MCF 10A (cell line): ENCODE data around the gene TMEM130. TPM values are rescaled to one million over a fixed set of nuclear protein-coding genes. Genes with fewer than 3 reads are reported as not detected.

Experiments used
- BruUV-seq: library from RNA; stranded (reverse); fragments of 400-500 nt; replicated peaks from 2 replicates; lab custom pipeline; 2021; lab: Mats Ljungman, UMichigan
- CTCF ChIA-PET: fragments of 300-600 bp; sonication (Branson Sonifier 250); formaldehyde crosslinking; extraction: SDS; loops from one replicate; lab custom pipeline; 2021; ENCODE audit warnings: antibody characterized with exemption, inconsistent platforms; lab: Yijun Ruan, JAX
- POLR2A ChIA-PET: fragments of 300-600, 350-650 bp; sonication (Branson Sonifier 250); formaldehyde crosslinking; extraction: SDS; loops from one replicate; lab custom pipeline; 2020; ENCODE audit warnings: antibody characterized with exemption, inconsistent platforms; lab: Yijun Ruan, JAX
- DNase-seq: peaks from one replicate; pipeline ENCODE4 v3.0.0-alpha.2; 2018; ENCODE audit not compliant: unreplicated experiment
- H3K27ac Mint-ChIP-seq: one replicate; pipeline ENCODE4 v1.8.0; 2022; ENCODE audit warnings: mild to moderate bottlenecking, low read depth, mixed read lengths; ENCODE audit not compliant: unreplicated experiment
- H3K27me3 Mint-ChIP-seq: one replicate; pipeline ENCODE4 v1.8.0; 2022; ENCODE audit warnings: mixed read lengths; ENCODE audit not compliant: insufficient read depth, unreplicated experiment
- H3K36me3 Mint-ChIP-seq: one replicate; pipeline ENCODE4 v1.8.0; 2022; ENCODE audit warnings: mild to moderate bottlenecking, moderate library complexity, mixed read lengths; ENCODE audit not compliant: insufficient read depth, unreplicated experiment
- H3K4me1 Mint-ChIP-seq: one replicate; pipeline ENCODE4 v1.8.0; 2022; ENCODE audit warnings: mixed read lengths; ENCODE audit not compliant: insufficient read depth, unreplicated experiment
- H3K4me3 Mint-ChIP-seq: one replicate; pipeline ENCODE4 v1.8.0; 2022; ENCODE audit warnings: mild to moderate bottlenecking, moderate library complexity, mixed read lengths; ENCODE audit not compliant: unreplicated experiment
- H3K9me3 Mint-ChIP-seq: one replicate; pipeline ENCODE4 v1.8.0; 2022; ENCODE audit warnings: mixed read lengths; ENCODE audit not compliant: unreplicated experiment
- intact Hi-C: fragments of 100-400 bp; cut with micrococcal nuclease; formaldehyde crosslinking; loops from 2 replicates; pipeline ENCODE4 v1.14.1; 2022
- total RNA-seq: library from RNA; stranded (reverse); gene quantifications from 2 replicates; pipeline ENCODE4 v1.2.3, GENCODE V29; 2022
- TF ChIP-seq, protein P1 (sequence below): fragments of 200-600 bp; IDR thresholded peaks from one replicate; pipeline ENCODE4 v1.8.0; 2022; ENCODE audit warnings: antibody characterized with exemption, mild to moderate bottlenecking; ENCODE audit not compliant: unreplicated experiment

Gene TMEM130
- total RNA-seq, 1 experiment from 2014 or later, result not detected

DNA sequence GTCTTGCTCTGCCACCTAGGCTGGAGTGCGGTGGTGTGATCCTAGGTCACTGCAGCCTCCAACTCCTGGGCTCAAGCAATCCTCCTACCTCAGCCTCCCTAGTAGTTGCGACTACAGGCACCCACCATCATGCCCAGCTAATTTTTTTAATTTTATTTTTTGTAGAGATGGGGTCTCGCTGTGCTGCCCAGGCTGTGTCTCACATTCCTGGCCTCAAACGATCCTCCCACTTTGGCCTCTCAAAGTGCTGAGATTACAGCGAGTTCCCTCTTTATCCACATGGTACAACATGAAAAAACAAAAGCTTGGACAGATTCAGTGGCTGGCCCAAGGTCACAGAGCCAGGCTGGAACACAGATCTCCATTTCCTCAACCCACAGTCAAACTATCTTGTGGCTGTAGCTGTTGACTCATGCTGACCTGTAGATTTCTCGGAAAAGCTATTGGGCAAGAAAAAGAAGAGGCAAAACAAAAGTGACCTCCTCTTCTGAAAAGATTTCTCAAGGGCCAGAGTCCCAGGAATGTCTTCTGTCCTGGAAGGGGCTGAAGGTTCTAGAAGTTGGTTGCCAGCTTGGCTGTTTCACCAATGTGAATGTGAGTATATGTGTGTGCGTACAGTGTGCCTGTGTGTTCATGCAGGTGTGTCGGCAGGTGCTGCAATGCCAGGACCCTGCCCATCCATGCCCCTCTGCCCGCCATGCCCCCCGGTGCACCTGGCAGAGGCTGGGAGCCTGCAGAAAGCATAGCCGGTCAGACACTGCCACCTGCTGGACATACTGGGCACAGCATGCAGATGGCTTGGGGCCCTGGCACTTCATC, 28.4 kb downstream of the TMEM130 start:
- ChIA-PET CTCF (interaction anchor here (0.5 to 15.8 kb wide), 73 partner anchors 8 to 1018 kb away, joined by 3 to 515 read pairs (median 4); partner anchors contain the start of gene TRRAP), POLR2A (interaction anchor here (0.5 to 1.7 kb wide), 3 partner anchors 269 to 547 kb away, joined by 3 to 4 read pairs (median 3); no protein-coding TSS in a partner anchor)
- peak; percentile 88 for DNase-seq
- BruUV-seq, result no TSS peak
- intact Hi-C loops, result loop anchor here (1.0 to 10.0 kb wide), 3 partner anchors 97 to 557 kb away; partner anchors contain the start of gene BRI3
- Mint-ChIP-seq H3K27me3 (peaks cover 11% of the 10 kb centered on the region), H3K4me1 (peaks cover 10% of the 10 kb centered on the region), H3K4me3 (no peak overlapping the region), H3K9me3 (no peaks in the 10 kb centered on the region), H3K27ac (no peak overlapping the region), H3K36me3 (peaks cover 6% of the 10 kb centered on the region)
- TF ChIP-seq, protein P1, sequence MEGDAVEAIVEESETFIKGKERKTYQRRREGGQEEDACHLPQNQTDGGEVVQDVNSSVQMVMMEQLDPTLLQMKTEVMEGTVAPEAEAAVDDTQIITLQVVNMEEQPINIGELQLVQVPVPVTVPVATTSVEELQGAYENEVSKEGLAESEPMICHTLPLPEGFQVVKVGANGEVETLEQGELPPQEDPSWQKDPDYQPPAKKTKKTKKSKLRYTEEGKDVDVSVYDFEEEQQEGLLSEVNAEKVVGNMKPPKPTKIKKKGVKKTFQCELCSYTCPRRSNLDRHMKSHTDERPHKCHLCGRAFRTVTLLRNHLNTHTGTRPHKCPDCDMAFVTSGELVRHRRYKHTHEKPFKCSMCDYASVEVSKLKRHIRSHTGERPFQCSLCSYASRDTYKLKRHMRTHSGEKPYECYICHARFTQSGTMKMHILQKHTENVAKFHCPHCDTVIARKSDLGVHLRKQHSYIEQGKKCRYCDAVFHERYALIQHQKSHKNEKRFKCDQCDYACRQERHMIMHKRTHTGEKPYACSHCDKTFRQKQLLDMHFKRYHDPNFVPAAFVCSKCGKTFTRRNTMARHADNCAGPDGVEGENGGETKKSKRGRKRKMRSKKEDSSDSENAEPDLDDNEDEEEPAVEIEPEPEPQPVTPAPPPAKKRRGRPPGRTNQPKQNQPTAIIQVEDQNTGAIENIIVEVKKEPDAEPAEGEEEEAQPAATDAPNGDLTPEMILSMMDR, result peak; percentile 93

DNA sequence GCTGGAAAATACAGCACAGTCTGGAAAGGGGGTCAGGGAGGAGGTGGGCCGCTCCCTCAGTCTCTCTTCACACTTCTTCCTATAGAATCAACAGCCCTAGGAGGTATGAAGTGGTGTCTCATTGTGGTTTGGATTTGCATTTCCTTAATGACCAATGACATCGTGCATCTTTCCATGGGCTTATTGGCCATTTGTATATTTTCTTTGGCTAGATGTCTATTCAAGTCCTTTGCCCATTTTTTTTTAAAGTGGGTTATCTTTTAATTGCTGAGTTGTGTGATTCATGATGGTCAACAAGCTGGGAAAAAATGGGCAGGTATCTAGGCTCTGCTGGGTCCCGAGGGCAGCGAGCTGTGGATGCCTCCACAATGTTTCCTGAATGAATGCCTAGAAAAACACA, 29.1 kb downstream of the TMEM130 start:
- Mint-ChIP-seq H3K4me3 (no peak overlapping the region), H3K9me3 (no peaks in the 10 kb centered on the region), H3K27ac (no peak overlapping the region), H3K4me1 (peaks cover 10% of the 10 kb centered on the region), H3K27me3 (peaks cover 11% of the 10 kb centered on the region), H3K36me3 (peaks cover 6% of the 10 kb centered on the region)
- CTCF ChIA-PET, result interaction anchor here (0.6 to 15.8 kb wide), 54 partner anchors 9 to 671 kb away, joined by 3 to 515 read pairs (median 4); partner anchors contain the start of gene TRRAP
- BruUV-seq, result no TSS peak
- intact Hi-C loops, result loop anchor here (1.0 to 10.0 kb wide), 3 partner anchors 96 to 556 kb away; partner anchors contain the start of gene BRI3
- TF ChIP-seq, protein P1, result no peak
- peak; percentile 83 for DNase-seq
- POLR2A ChIA-PET, result interaction anchor here (0.7 to 1.7 kb wide), 2 partner anchors 406 to 546 kb away, joined by 3 read pairs; no protein-coding TSS in a partner anchor

DNA sequence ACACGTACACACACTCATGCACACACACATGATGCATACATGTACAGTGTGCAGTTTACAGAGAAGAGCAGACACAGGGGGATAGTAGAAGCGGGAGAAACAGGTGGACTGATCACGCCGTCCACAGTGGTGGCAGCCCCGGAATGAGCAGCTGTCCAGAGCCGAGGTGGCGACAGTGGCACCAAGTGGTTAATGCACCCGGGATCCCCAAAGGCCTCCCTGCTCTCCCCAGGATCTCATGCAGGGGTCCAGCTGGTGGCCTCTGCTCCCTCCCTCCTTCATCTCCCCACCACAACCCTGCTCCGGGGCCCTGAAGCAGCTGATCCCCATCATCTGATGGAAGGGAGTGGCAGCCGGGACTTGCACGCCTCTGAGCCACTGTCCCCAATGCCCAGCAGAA, 29.7 kb downstream of the TMEM130 start:
- Mint-ChIP-seq H3K4me1 (peaks cover 10% of the 10 kb centered on the region), H3K4me3 (no peak overlapping the region), H3K9me3 (no peaks in the 10 kb centered on the region), H3K27me3 (peaks cover 10% of the 10 kb centered on the region), H3K36me3 (peaks cover 4% of the 10 kb centered on the region), H3K27ac (no peak overlapping the region)
- ChIA-PET CTCF (interaction anchor here (0.8 to 15.8 kb wide), 8 partner anchors 8 to 414 kb away, joined by 3 to 515 read pairs (median 7); no protein-coding TSS in a partner anchor), POLR2A (interaction anchor here (1.7 kb wide), 1 partner anchor 406 kb away, joined by 3 read pairs; no protein-coding TSS in a partner anchor)
- no TSS peak for BruUV-seq
- TF ChIP-seq, protein P1, result no peak
- intact Hi-C loops, result loop anchor here (2.0 to 10.0 kb wide), 2 partner anchors 95 to 555 kb away; partner anchors contain the start of gene BRI3
- DNase-seq, result no peak

DNA sequence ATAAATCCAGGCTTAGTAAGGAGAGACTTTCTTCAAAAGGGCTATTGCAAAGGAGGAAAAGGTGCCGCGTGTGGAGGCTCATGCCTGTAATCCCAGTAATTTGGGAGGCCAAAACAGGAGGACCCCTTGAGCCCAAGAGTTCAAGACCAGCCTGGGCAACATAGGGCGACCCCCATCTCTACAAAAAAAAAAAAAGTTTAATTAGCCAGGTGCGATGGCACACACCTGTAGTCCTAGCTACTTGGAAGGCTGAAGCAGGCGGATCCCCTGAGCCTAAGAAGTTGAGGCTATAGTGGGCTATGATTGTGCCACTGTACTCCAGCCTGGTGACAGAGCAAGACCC, 32.2 kb downstream of the TMEM130 start:
- BruUV-seq, result no TSS peak
- TF ChIP-seq, protein P1, result no peak
- H3K4me1 Mint-ChIP-seq, result peaks cover 10% of the 10 kb centered on the region
- CTCF ChIA-PET, result interaction anchor here (0.6 to 15.8 kb wide), 9 partner anchors 10 to 411 kb away, joined by 3 to 515 read pairs (median 5); no protein-coding TSS in a partner anchor
- DNase-seq, result no peak
- intact Hi-C loops, result loop anchor here (1.0 kb wide), 1 partner anchor 404 kb away; no protein-coding TSS in a partner anchor
- no peak overlapping the region for H3K4me3 Mint-ChIP-seq
- no peaks in the 10 kb centered on the region for H3K9me3 Mint-ChIP-seq
- H3K27me3 Mint-ChIP-seq, result no peaks in the 10 kb centered on the region
- H3K27ac Mint-ChIP-seq, result no peak overlapping the region
- H3K36me3 Mint-ChIP-seq, result no peaks in the 10 kb centered on the region
- POLR2A ChIA-PET, result no interaction called here
